Lower lobe of right lung (tissue), 2 donors: ENCODE data around the gene HIVEP2. TPM values are rescaled to one million over a fixed set of nuclear protein-coding genes. Genes with fewer than 3 reads are reported as not detected.

Source experiments
- ATAC-seq, 2 donors: fragments of 200-7000 bp; cut with Tn5 transposase; one replicate each; pipeline ENCODE4 v1.9.1; 2020 to 2022; ENCODE audit warnings: mild to moderate bottlenecking in 2 of 2, moderate library complexity in 2 of 2
- DNase-seq: peaks from one replicate; pipeline ENCODE4 v3.0.0-alpha.2; 2020
- H3K27ac ChIP-seq: fragments of 200-600 bp; one replicate; pipeline ENCODE4 v1.8.0; 2022
- H3K27me3 ChIP-seq: fragments of 200-600 bp; one replicate; pipeline ENCODE4 v1.8.0; 2022; ENCODE audit warnings: low read depth
- H3K36me3 ChIP-seq: fragments of 200-600 bp; one replicate; pipeline ENCODE4 v1.8.0; 2022; ENCODE audit warnings: mild to moderate bottlenecking
- H3K4me1 ChIP-seq: fragments of 200-600 bp; one replicate; pipeline ENCODE4 v1.8.0; 2022
- H3K4me3 ChIP-seq: fragments of 200-600 bp; one replicate; pipeline ENCODE4 v1.8.0; 2022; ENCODE audit warnings: mild to moderate bottlenecking
- H3K9me3 ChIP-seq: fragments of 200-600 bp; one replicate; pipeline ENCODE4 v1.8.0; 2022
- intact Hi-C: fragments of 100-400 bp; cut with DNase I; formaldehyde crosslinking; loops from one replicate; pipeline ENCODE4 v1.11.0; 2022
- total RNA-seq: library from RNA; stranded (reverse); fragmentation: NEBNext Ultra II Directional; extraction: Animal tissue kit (Norgen Biotek cat#: 25700); gene quantifications from one replicate; pipeline ENCODE4 v1.2.1, GENCODE V29; 2021
- TF ChIP-seq, protein P1 (sequence below): fragments of 200-600 bp; IDR thresholded peaks from one replicate; pipeline ENCODE4 v1.8.0; 2022; ENCODE audit warnings: antibody characterized with exemption, mild to moderate bottlenecking
- donor health status: DM: no; HTN: yes; CAD: no; lungs with severe emphysema.

Gene HIVEP2
- total RNA-seq, 1 donor from 2014 or later = 13.1 TPM

DNA sequence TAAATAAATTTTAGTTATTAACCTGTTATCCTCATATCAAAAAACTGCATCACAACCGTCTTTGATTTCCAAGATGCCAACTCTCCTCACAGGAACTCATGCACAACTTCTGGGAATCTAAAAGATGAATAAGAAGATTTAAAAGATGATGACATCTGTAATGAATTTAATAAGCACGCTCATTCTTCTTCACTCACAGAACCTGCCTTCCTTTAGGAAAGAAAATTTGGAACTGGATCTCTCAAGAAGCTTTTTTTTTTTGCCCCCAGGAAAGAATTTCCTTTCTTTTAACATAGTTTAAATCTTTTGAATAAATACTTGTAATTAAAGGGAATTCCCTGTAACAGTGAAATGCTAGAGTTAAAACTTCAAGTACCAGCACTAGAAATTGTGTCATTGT, 161.5 kb downstream of the HIVEP2 start:
- ATAC-seq = peak in 1 of 2 donors; percentile 52
- H3K9me3 ChIP-seq = no peaks in the 10 kb centered on the region
- intact Hi-C loops = no loop called here
- H3K27me3 ChIP-seq = no peaks in the 10 kb centered on the region
- H3K4me3 ChIP-seq = no peak overlapping the region
- no peak for DNase-seq
- no peak overlapping the region for H3K27ac ChIP-seq
- TF ChIP-seq, protein P1, sequence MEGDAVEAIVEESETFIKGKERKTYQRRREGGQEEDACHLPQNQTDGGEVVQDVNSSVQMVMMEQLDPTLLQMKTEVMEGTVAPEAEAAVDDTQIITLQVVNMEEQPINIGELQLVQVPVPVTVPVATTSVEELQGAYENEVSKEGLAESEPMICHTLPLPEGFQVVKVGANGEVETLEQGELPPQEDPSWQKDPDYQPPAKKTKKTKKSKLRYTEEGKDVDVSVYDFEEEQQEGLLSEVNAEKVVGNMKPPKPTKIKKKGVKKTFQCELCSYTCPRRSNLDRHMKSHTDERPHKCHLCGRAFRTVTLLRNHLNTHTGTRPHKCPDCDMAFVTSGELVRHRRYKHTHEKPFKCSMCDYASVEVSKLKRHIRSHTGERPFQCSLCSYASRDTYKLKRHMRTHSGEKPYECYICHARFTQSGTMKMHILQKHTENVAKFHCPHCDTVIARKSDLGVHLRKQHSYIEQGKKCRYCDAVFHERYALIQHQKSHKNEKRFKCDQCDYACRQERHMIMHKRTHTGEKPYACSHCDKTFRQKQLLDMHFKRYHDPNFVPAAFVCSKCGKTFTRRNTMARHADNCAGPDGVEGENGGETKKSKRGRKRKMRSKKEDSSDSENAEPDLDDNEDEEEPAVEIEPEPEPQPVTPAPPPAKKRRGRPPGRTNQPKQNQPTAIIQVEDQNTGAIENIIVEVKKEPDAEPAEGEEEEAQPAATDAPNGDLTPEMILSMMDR = no peak
- H3K4me1 ChIP-seq = peaks cover 9% of the 10 kb centered on the region
- no peaks in the 10 kb centered on the region for H3K36me3 ChIP-seq

DNA sequence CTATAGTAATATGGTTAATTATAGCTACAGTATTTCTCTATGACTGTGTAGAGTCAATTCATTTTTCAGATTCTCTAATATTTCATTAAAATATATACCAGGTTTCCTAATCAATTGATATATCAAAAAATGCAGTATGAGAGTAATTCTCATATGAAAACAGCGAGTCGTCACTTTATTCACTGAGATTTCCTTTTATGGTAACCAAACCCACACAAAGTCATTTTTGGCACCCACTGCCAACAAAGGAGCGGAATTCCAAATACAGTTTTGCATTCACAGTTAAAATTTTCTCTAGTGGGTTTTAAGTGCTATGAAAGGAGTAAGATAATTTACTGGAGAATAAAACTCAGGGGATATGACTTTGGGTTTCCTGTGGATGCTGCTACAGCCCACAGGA, 163.8 kb downstream of the HIVEP2 start:
- ATAC-seq = no peak
- Histone ChIP-seq H3K27ac (no peak overlapping the region), H3K27me3 (no peaks in the 10 kb centered on the region), H3K4me1 (peaks cover 9% of the 10 kb centered on the region), H3K36me3 (no peaks in the 10 kb centered on the region), H3K4me3 (no peak overlapping the region), H3K9me3 (no peaks in the 10 kb centered on the region)
- TF ChIP-seq, protein P1 = no peak
- DNase-seq = no peak
- intact Hi-C loops = no loop called here

DNA sequence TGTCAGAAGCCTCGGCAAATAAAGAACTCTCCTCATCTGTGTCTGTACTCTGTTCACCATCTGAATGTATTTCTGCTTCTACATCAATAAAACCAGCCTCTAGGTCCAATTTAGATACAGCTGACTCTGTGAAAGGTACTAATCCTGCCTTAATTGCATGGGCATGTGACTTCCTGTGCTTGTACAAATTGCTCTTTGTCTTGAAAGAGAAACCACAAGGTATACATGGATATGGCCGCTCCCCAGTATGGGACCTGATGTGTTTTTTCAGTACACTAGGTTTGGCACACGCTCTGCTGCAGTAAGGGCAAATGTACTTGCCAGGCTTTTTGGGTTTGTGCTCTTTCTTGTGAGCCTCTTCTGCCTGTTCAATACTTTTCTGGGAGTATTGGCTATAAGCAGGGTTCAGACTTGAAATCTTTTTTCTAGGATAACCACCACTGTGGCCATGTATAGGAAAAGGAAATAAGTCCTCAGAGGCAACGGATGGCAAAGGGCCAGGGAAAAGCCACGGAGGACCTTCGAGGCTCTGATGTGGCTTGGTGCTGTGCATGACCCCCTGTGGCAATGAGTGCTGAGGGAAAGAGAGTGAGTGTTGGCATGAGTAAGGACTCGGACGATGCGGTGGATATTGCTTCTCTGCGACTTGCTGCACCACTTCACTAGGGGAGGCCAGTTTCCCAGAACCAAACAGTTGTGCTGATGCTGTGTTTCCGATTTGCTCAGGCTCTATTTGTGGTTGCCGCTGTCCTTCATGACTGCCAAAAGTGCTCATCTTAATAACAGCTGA, 170.9 kb downstream of the HIVEP2 start:
- DNase-seq = no peak
- ATAC-seq = no peak
- Histone ChIP-seq H3K27me3 (no peaks in the 10 kb centered on the region), H3K36me3 (peaks cover 46% of the 10 kb centered on the region), H3K4me1 (no peaks in the 10 kb centered on the region), H3K27ac (no peak overlapping the region), H3K9me3 (no peaks in the 10 kb centered on the region), H3K4me3 (no peak overlapping the region)
- TF ChIP-seq, protein P1 = no peak
- intact Hi-C loops = no loop called here

DNA sequence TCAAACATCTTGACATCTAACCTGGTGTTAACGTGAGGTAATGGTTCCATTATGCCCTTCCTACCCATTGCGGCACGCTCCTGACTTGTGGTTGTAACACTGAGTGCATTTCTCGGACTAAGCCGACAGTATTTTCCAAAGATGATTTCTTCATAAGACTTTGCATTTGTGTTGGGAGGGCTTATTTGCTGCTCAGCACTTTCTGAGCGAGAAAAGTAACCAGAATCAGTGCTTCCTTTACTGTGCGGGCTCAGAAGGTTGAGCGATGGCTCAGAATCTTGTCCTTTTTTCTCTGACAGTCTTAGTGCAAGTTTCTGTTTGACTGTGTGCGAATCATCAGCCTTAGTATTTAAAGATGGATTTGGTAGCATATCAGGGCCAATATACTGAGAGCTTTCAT, 171.7 kb downstream of the HIVEP2 start:
- TF ChIP-seq, protein P1 = no peak
- Histone ChIP-seq H3K27ac (no peak overlapping the region), H3K4me3 (no peak overlapping the region), H3K9me3 (no peaks in the 10 kb centered on the region), H3K4me1 (no peaks in the 10 kb centered on the region), H3K27me3 (no peaks in the 10 kb centered on the region), H3K36me3 (peaks cover 46% of the 10 kb centered on the region)
- ATAC-seq = no peak
- DNase-seq = no peak
- intact Hi-C loops = no loop called here

DNA sequence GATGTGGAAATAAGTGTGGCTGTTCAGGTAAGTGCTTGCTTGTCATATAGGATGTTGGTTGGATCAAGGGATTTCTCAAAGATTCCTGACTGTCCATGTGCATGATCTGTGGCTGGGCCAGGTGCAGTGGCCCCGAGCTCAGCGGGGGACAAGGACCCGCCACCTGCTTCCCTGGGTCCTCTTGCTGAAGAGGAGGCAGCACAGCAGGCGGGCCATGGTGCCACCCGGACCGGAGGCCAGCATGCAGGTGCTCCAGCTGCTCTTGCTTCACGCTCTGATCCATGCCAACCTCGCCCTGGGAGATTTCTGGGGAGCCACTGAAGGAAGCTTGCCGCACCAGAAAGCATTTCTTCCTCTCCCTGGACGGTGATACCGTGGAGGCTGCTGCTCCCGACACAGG, 173.8 kb downstream of the HIVEP2 start:
- no peak for ATAC-seq
- intact Hi-C loops = no loop called here
- no peaks in the 10 kb centered on the region for H3K4me1 ChIP-seq

More for the DNA sequence above, 173.8 kb downstream of the HIVEP2 start:
- Histone ChIP-seq H3K36me3 (peaks cover 51% of the 10 kb centered on the region), H3K4me3 (no peak overlapping the region), H3K27ac (no peak overlapping the region), H3K9me3 (no peaks in the 10 kb centered on the region), H3K27me3 (no peaks in the 10 kb centered on the region)
- DNase-seq = no peak
- TF ChIP-seq, protein P1 = no peak
